Liver (tissue), 9 donors: ENCODE results near the gene CYBRD1. TPM values are rescaled to one million over a fixed set of nuclear protein-coding genes. Genes with fewer than 3 reads are reported as not detected.
A peak's percentile ranks its signal among the peaks of the same experiment; 100 is the strongest.

Source experiments
- DNase-seq: peaks from one replicate; pipeline ENCODE4 v3.0.0-alpha.2; 2017; ENCODE audit warnings: low spot score
- H3K27ac ChIP-seq, 2 donors: one replicate each; pipeline ENCODE4 v1.7.0; 2013; ENCODE audit warnings: inconsistent platforms in 2 of 2, low read length in 2 of 2, control low read depth in 1 of 2, low read depth in 1 of 2, mild to moderate bottlenecking in 1 of 2
- H3K27me3 ChIP-seq, 4 donors: one replicate each; pipeline versions ENCODE4 v1.6.1 to v1.7.0; 2013; ENCODE audit warnings: low read length in 3 of 4, inconsistent platforms in 1 of 4, mild to moderate bottlenecking in 1 of 4, moderate library complexity in 1 of 4; ENCODE audit not compliant: control insufficient read depth in 4 of 4, insufficient read depth in 4 of 4
- H3K36me3 ChIP-seq, 4 donors: one replicate each; pipeline versions ENCODE4 v1.6.1 to v1.7.0; 2013; ENCODE audit warnings: low read length in 3 of 4, mild to moderate bottlenecking in 3 of 4, low read depth in 1 of 4, moderate library complexity in 1 of 4; ENCODE audit not compliant: control insufficient read depth in 4 of 4, insufficient read depth in 3 of 4
- H3K4me1 ChIP-seq, 4 donors: one replicate each; pipeline versions ENCODE4 v1.6.1 to v1.7.0; 2013; ENCODE audit warnings: low read length in 3 of 4, mild to moderate bottlenecking in 3 of 4, moderate library complexity in 1 of 4; ENCODE audit not compliant: control insufficient read depth in 4 of 4, insufficient read depth in 4 of 4
- H3K4me3 ChIP-seq, 3 donors: one replicate each; pipeline versions ENCODE4 v1.6.1 to v1.7.0; 2013; ENCODE audit warnings: low read length in 3 of 3, control low read depth in 1 of 3, low read depth in 1 of 3, mild to moderate bottlenecking in 1 of 3
- H3K9ac ChIP-seq, 2 donors: one replicate each; pipeline ENCODE4 v1.7.0; 2013; ENCODE audit warnings: low read length in 2 of 2, mild to moderate bottlenecking in 2 of 2, moderate library complexity in 2 of 2, control low read depth in 1 of 2, low read depth in 1 of 2
- H3K9me3 ChIP-seq, 4 donors: one replicate each; pipeline versions ENCODE4 v1.6.1 to v1.7.0; 2013; ENCODE audit warnings: low read length in 3 of 4; ENCODE audit not compliant: control insufficient read depth in 4 of 4
- ATF3 ChIP-seq: IDR thresholded peaks from 2 replicates; pipeline ENCODE4 v1.6.1; 2016; ENCODE audit warnings: antibody characterized with exemption
- FOXA1 ChIP-seq: IDR thresholded peaks from 2 replicates; pipeline ENCODE4 v1.6.1; 2016; ENCODE audit warnings: antibody characterized with exemption
- HNF4A ChIP-seq, 2 donors: conservative IDR thresholded peaks; 2 replicates each; pipeline ENCODE4 v1.6.1; 2016; ENCODE audit warnings: antibody characterized with exemption in 2 of 2, mild to moderate bottlenecking in 2 of 2
- HNF4G ChIP-seq: IDR thresholded peaks from 2 replicates; pipeline ENCODE4 v1.6.1; 2016; ENCODE audit warnings: antibody characterized with exemption
- JUND ChIP-seq, 2 donors: IDR thresholded peaks; 2 replicates each; pipeline ENCODE4 v1.6.1; 2016; ENCODE audit warnings: antibody characterized with exemption in 2 of 2
- NR2F2 ChIP-seq: IDR thresholded peaks from 2 replicates; pipeline ENCODE4 v1.6.1; 2016; ENCODE audit warnings: antibody characterized with exemption
- RAD21 ChIP-seq, 2 donors: IDR thresholded peaks; 2 replicates each; pipeline ENCODE4 v1.6.1; 2016; ENCODE audit warnings: antibody characterized with exemption in 2 of 2, mild to moderate bottlenecking in 2 of 2
- REST ChIP-seq: IDR thresholded peaks from 2 replicates; pipeline ENCODE4 v1.6.1; 2016; ENCODE audit warnings: antibody characterized with exemption, mild to moderate bottlenecking
- RXRA ChIP-seq, 2 donors: IDR thresholded peaks; 2 replicates each; pipeline ENCODE4 v1.6.1; 2017 to 2018; ENCODE audit warnings: antibody characterized with exemption in 2 of 2, mild to moderate bottlenecking in 1 of 2
- SP1 ChIP-seq: IDR thresholded peaks from 2 replicates; pipeline ENCODE4 v1.6.1; 2018; ENCODE audit warnings: antibody characterized with exemption, mild to moderate bottlenecking
- ZBTB33 ChIP-seq: IDR thresholded peaks from 2 replicates; pipeline ENCODE4 v1.6.1; 2016; ENCODE audit warnings: antibody characterized with exemption
- WGBS: extraction: QIAGEN DNeasy Blood & Tissue Kit; methylation state at CpG from one replicate; pipeline ENCODE4 v1.1.7; 2013; 5-methylcytosine and 5-hydroxymethylcytosine counted together
- polyA plus RNA-seq, 2 donors: library from polyadenylated mRNA; stranded (reverse) in 1 of 2; unstranded in 1 of 2; fragments of 200-250 nt in 1 of 2; fragments of >200 nt in 1 of 2; fragmentation: Nextera tagmentation in 1 of 2; extraction: Ambion mirVana in 1 of 2; gene quantifications; one replicate each; pipeline versions ENCODE4 v1.2.1 to v1.2.3, GENCODE V29; 2013 to 2015
- total RNA-seq, 2 donors: library from RNA; depleted of rRNA; stranded (reverse); fragments of >200 nt; gene quantifications; one replicate each; pipeline ENCODE4 v1.2.3, GENCODE V29; 2014
- donor health status: healthy.
- donor health status: healthy.
- donor health status: healthy.
- donor health status: healthy.
- donor health status: healthy.

Gene CYBRD1, protein sequence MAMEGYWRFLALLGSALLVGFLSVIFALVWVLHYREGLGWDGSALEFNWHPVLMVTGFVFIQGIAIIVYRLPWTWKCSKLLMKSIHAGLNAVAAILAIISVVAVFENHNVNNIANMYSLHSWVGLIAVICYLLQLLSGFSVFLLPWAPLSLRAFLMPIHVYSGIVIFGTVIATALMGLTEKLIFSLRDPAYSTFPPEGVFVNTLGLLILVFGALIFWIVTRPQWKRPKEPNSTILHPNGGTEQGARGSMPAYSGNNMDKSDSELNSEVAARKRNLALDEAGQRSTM
- total RNA-seq (10 to 100 TPM; 12.8 to 51.1 TPM), polyA plus RNA-seq (1 to 10 TPM; 5.8 to 6.0 TPM)

DNA sequence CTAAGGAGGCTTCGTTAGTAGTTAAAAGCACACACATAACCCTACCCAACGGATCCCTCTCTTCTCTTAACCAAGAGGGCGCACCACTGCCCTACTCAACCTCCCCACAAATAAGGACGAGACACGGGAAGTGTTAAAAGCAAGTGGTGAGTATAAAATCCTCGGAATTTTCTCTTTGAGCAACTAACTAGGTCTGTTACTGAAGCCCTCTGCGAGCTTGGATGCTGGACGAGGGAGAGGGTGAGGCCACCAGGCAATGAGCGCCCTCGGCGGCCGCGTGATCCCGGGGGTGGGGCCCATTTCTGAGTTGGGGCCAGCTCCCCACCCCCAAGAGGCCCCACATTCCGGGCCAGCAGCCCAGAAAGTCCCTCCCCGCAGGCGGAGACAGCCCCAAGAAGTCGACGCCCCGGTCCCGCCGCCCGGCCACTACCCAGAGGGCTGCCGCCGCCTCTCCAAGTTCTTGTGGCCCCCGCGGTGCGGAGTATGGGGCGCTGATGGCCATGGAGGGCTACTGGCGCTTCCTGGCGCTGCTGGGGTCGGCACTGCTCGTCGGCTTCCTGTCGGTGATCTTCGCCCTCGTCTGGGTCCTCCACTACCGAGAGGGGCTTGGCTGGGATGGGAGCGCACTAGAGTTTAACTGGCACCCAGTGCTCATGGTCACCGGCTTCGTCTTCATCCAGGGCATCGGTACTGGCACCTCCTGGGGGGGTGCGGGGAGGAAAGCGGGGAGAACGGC, at the start of gene CYBRD1:
Gene CYBRD1 (plus strand): TSS at position 423 of the 736 bp plus-strand sequence. CDS start 72 bp downstream, at position 495.
- Histone ChIP-seq H3K27me3 (no peaks in the 10 kb centered on the region), H3K4me3 (peak within 1 kb of the TSS; percentile 28 to 81 (median 69)), H3K36me3 (no peaks in the 10 kb centered on the region), H3K27ac (peak within 1 kb of the TSS; percentile 60 to 74), H3K9ac (peak within 1 kb of the TSS in 1 of 2 donors; percentile 56), H3K9me3 (no peaks in the 10 kb centered on the region), H3K4me1 (peaks cover 5 to 23% (median 14%) of the 10 kb centered on the region in 4 donors)
- WGBS = 7% methylated on average over 45 of the region's 45 CpGs
- TF ChIP-seq NR2F2 (peak; percentile 29), ATF3 (no peak), REST (peak; percentile 21)
- peak; percentile 89 for DNase-seq

- H3K36me3 ChIP-seq = peaks cover 0 to 3% (median under 1%) of the 10 kb centered on the region in 4 donors
- DNase-seq = no peak
- TF ChIP-seq RXRA (IDR thresholded peaks at IDR 0.05) (peak in 1 of 2 donors; percentile 11), FOXA1 (no peak), REST (peak; percentile 25), JUND (IDR thresholded peaks at IDR 0.05) (no peak), ZBTB33 (no peak), HNF4A (conservative IDR thresholded peaks at IDR 0.05) (peak; percentile 67 to 76), RAD21 (IDR thresholded peaks at IDR 0.05) (peak in 1 of 2 donors; percentile 8), SP1 (peak; percentile 78), NR2F2 (no peak), ATF3 (no peak), HNF4G (peak; percentile 57)
- peaks cover 0 to 8% (median 4%) of the 10 kb centered on the region in 4 donors for H3K4me1 ChIP-seq
- H3K27ac ChIP-seq = no peak overlapping the region
- H3K4me3 ChIP-seq = no peak overlapping the region
- no peaks in the 10 kb centered on the region for H3K27me3 ChIP-seq
- no peaks in the 10 kb centered on the region for H3K9me3 ChIP-seq
- no peak overlapping the region for H3K9ac ChIP-seq
- WGBS = 33% methylated on average over 1 of the region's 1 CpG
Observed at GRCh38 chr2:171475979-171476378, 46.3 kb upstream of the CYBRD1 start.
